ENCODE data around the gene SLIT1.

SLIT1 gene

DNA sequence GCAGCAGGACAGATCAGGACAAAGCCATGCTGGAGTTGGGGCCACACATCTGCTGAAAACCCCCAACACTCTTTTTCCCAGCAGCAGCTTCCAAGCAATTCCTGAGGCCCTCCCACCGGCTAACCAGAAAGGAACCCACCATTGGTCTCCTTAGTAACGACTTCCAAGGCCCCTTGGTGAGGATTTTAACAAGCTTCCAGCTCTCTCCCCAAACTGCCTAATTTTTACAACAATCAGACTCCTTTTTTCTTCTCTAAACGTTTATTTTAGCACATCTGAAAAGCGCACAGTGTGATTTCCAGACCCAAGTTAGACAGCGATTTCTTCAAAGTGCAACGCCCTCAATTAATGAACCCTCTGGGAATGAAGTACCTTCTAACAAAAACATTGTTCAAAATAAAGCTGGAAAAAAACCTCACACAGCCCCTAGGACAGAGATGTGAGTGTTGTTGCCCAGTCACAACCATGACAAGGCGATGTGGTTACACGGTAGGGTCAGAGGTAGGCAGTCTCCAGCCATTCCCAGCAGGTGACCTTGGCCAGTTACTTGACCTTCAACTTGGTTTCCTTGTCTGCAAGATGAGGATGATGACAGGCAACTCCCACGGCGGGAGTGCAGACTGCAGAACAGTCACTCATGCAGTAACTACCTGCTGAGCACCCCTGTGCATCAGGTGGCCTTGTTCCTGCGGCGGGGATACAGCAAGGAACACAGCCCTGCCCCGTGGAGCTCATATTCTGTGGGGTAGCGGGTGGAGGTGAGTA, 82.3 kb downstream of the SLIT1 start:
- TF ChIP-seq ZBTB7A (IDR thresholded peaks at IDR 0.05; ENCODE audit: low read depth) = no peak
- no peak for TF ChIP-seq TEAD4 (IDR thresholded peaks at IDR 0.05)
- TF ChIP-seq, protein P1, sequence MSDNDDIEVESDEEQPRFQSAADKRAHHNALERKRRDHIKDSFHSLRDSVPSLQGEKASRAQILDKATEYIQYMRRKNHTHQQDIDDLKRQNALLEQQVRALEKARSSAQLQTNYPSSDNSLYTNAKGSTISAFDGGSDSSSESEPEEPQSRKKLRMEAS (IDR thresholded peaks at IDR 0.05) = no peak

DNA sequence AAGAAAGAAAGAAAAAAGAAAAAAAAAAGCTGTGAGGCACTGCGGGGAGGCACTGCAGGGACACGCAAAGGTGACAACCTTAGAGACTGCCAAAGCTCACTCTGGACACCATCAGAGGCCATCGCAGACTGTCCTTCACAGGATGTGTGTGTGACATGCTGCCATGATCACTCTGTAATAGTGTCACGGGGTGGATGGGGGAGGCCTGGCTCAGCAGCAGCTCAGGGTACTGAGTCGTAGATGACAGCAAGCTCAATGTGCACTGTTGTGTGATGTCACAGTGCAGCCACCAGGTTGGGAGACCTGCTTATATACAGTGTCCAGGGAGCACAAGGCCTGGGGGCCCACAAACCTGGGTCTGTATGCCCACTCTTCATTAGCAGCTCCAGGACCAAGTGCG, 83.3 kb downstream of the SLIT1 start:
- no peak for TF ChIP-seq FOXM1 (IDR thresholded peaks at IDR 0.05; ENCODE audit: borderline replicate concordance, low read depth)
- TF ChIP-seq EGR1 (IDR thresholded peaks at IDR 0.05) = no peak
- TF ChIP-seq CEBPB (IDR thresholded peaks at IDR 0.05) = no peak
- no peak for TF ChIP-seq CREB1 (IDR thresholded peaks at IDR 0.05; ENCODE audit: low read depth)
- no peak for TF ChIP-seq EP300 (IDR thresholded peaks at IDR 0.05; ENCODE audit: borderline replicate concordance)
- no peak for TF ChIP-seq YY1 (IDR thresholded peaks at IDR 0.05; ENCODE audit: low read depth)
- TF ChIP-seq TEAD4 (IDR thresholded peaks at IDR 0.05) = no peak
- TF ChIP-seq ZBTB7A (IDR thresholded peaks at IDR 0.05; ENCODE audit: low read depth) = no peak
- TF ChIP-seq, protein P1 (IDR thresholded peaks at IDR 0.05) = no peak
- no peak for TF ChIP-seq TAF1 (IDR thresholded peaks at IDR 0.05; ENCODE audit: low read depth)
- no peak for TF ChIP-seq TCF12 (IDR thresholded peaks at IDR 0.05; ENCODE audit: low read depth)
- no peak for TF ChIP-seq NFIC (IDR thresholded peaks at IDR 0.05)
- TF ChIP-seq, protein P2, sequence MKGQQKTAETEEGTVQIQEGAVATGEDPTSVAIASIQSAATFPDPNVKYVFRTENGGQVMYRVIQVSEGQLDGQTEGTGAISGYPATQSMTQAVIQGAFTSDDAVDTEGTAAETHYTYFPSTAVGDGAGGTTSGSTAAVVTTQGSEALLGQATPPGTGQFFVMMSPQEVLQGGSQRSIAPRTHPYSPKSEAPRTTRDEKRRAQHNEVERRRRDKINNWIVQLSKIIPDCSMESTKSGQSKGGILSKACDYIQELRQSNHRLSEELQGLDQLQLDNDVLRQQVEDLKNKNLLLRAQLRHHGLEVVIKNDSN (IDR thresholded peaks at IDR 0.05) = no peak
- TF ChIP-seq, protein P3, sequence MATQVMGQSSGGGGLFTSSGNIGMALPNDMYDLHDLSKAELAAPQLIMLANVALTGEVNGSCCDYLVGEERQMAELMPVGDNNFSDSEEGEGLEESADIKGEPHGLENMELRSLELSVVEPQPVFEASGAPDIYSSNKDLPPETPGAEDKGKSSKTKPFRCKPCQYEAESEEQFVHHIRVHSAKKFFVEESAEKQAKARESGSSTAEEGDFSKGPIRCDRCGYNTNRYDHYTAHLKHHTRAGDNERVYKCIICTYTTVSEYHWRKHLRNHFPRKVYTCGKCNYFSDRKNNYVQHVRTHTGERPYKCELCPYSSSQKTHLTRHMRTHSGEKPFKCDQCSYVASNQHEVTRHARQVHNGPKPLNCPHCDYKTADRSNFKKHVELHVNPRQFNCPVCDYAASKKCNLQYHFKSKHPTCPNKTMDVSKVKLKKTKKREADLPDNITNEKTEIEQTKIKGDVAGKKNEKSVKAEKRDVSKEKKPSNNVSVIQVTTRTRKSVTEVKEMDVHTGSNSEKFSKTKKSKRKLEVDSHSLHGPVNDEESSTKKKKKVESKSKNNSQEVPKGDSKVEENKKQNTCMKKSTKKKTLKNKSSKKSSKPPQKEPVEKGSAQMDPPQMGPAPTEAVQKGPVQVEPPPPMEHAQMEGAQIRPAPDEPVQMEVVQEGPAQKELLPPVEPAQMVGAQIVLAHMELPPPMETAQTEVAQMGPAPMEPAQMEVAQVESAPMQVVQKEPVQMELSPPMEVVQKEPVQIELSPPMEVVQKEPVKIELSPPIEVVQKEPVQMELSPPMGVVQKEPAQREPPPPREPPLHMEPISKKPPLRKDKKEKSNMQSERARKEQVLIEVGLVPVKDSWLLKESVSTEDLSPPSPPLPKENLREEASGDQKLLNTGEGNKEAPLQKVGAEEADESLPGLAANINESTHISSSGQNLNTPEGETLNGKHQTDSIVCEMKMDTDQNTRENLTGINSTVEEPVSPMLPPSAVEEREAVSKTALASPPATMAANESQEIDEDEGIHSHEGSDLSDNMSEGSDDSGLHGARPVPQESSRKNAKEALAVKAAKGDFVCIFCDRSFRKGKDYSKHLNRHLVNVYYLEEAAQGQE (IDR thresholded peaks at IDR 0.05; ENCODE audit: low read depth) = no peak
- TF ChIP-seq RAD21 (IDR thresholded peaks at IDR 0.05; ENCODE audit: low read depth) = no peak

DNA sequence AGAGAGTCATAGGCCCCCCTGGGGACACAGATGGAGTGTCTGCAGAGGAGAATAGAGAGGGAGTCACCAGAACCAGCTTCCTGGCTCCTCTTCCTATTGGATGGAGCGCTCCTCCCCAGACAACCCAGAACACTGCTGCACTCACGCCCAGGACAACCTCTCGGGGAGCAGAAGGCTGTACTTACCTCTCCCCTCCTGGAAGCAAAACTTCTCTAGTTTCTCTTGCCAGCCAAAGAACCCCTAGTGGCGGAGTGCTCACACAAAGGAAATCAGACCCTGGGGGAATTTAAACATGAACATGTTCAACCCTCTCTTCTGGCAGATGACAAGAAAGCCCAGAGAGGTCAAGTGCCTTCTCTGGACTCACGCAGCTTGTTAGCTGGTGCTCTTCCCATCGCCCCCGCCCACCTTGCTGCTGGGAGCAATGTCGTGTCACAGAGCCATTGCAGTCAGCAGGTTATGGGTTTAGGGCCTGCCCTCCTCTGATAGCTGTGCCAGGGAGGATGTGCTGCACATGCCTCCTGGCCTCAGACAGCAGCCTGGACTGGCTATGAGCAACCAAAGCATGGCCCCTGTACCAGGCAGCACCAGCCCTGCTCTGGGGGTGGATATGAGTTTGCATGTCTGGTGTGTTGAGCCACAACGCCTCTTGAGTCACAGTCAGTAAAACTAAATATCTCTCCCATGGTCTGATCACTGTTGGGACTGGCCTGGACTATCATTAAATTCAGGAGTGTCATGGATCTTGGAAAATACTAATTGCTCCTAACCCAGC, 84.4 kb downstream of the SLIT1 start:
- no peak for TF ChIP-seq YY1 (IDR thresholded peaks at IDR 0.05; ENCODE audit: low read depth)
- no peak for TF ChIP-seq EP300 (IDR thresholded peaks at IDR 0.05; ENCODE audit: borderline replicate concordance)
- TF ChIP-seq, protein P1 (IDR thresholded peaks at IDR 0.05) = no peak
- no peak for TF ChIP-seq TAF1 (IDR thresholded peaks at IDR 0.05; ENCODE audit: low read depth)
- TF ChIP-seq NFIC (IDR thresholded peaks at IDR 0.05) = no peak
- TF ChIP-seq, protein P3 (IDR thresholded peaks at IDR 0.05; ENCODE audit: low read depth) = no peak
- TF ChIP-seq TEAD4 (IDR thresholded peaks at IDR 0.05) = no peak
- no peak for TF ChIP-seq ZBTB7A (IDR thresholded peaks at IDR 0.05; ENCODE audit: low read depth)
- no peak for TF ChIP-seq FOXM1 (IDR thresholded peaks at IDR 0.05; ENCODE audit: borderline replicate concordance, low read depth)

DNA sequence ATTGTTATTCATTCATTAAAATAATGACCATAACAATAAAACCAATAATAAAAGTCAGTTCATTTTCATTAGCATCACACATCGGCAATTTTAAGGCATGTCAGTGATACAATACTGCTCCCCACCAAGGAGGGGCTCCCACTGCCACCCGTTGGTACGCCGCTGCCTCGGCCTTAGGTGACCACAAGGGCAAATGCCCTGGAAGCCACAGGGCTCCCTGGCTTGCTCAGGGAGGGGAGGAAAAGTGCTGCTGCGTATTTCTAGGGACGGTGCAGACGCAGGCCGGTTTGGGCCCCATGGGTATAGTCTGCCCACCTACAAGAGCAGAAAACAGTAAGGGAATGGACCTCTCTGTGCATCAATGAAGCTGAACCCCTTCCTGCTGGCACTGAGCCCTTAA, 85.1 kb downstream of the SLIT1 start:
- TF ChIP-seq EP300 (IDR thresholded peaks at IDR 0.05; ENCODE audit: borderline replicate concordance) = no peak
- no peak for TF ChIP-seq TCF12 (IDR thresholded peaks at IDR 0.05; ENCODE audit: low read depth)
- TF ChIP-seq TEAD4 (IDR thresholded peaks at IDR 0.05) = no peak
- TF ChIP-seq, protein P3 (IDR thresholded peaks at IDR 0.05; ENCODE audit: low read depth) = no peak
- TF ChIP-seq CEBPB (IDR thresholded peaks at IDR 0.05) = no peak
- TF ChIP-seq EGR1 (IDR thresholded peaks at IDR 0.05) = no peak
- no peak for TF ChIP-seq FOXM1 (IDR thresholded peaks at IDR 0.05; ENCODE audit: borderline replicate concordance, low read depth)
- TF ChIP-seq CREB1 (IDR thresholded peaks at IDR 0.05; ENCODE audit: low read depth) = no peak
- TF ChIP-seq, protein P2 (IDR thresholded peaks at IDR 0.05) = no peak
- TF ChIP-seq NFIC (IDR thresholded peaks at IDR 0.05) = no peak
- no peak for TF ChIP-seq YY1 (IDR thresholded peaks at IDR 0.05; ENCODE audit: low read depth)
- TF ChIP-seq TAF1 (IDR thresholded peaks at IDR 0.05; ENCODE audit: low read depth) = no peak
- TF ChIP-seq ZBTB7A (IDR thresholded peaks at IDR 0.05; ENCODE audit: low read depth) = no peak
- TF ChIP-seq RAD21 (IDR thresholded peaks at IDR 0.05; ENCODE audit: low read depth) = no peak
- TF ChIP-seq, protein P1 (IDR thresholded peaks at IDR 0.05) = no peak
